Fibroblast of skin of scalp (primary cell): ENCODE data around the gene VWA8.
A peak's percentile ranks its signal among the peaks of the same experiment; 100 is the strongest.
"Not testable (repeated sequence)": the region's sequence is repeated elsewhere in the genome, so short reads cannot be mapped to it uniquely, and the experiment has no call there.

ENCODE experiments used
- DNase-seq: peaks from one replicate; pipeline ENCODE4 v3.0.0-alpha.2; 2013

The VWA8 gene

DNA sequence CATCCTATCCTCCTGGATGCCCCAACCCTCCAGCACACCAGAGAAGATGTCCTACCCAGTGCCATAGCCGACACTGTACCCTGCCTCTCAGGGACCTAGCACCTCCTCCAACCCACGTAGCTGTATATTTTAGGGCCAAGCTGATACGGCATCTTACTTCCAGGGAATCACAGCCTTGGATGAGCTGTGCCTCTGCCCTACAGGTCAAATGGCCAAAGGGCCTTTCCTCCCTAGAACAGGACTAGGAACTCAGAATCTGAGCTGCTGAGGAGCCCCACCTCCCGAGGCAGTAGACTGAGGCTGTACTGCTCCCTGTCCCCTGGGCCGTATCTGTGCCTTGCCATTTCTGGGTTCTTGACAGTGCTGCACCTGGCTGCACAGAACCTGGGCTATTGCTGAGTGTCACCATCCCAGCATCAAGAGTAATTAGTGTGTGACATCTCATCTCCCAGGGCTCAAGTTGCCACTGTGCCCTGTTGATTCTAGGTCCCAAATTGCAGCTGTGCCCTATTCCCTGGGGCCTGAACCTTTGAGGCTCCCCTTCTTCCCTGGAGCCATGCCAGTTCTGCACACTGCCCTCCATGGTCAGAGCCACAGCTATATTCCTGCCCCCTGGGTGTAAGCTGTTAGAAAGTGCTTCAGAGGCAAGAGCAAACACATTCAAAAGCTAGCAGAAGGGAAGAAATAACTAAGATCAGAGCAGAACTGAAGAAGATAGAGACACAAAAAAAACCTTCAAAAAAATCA lies 41.0 kb downstream of the VWA8 start:
- DNase-seq: no peak

DNA sequence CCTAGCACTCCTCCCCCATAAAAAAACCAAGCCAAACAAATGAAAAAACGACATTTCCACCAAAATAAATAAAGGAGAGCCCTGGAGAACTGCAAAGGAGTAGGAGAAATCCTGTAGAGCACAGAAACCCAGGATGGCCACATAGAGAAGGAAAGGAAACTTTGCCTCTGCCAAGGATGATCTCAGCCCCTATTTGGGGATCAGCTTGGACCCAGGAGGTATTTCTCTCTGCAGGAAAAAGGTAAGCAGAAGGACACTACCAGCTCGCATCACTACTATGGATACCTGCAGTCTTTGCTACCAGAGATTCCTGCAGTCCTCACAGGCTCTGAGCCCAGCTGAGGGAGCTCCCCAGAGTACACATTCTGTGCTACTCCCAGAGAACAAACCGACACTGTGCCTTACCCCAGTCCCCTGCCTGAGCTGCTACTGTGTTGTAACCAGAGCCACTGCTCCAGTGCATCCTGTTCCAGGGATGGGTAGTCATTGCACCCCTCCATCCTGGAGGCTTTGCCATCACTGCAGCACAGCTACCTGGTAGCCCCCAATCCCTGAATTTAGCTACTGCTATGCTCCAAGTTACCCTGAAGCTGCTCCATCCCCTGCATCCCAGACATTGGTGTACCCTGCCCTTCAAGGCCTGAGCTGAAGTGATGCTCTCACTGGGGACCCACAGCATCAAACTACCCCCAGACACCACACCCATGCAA lies 41.7 kb downstream of the VWA8 start:
- DNase-seq: no peak

DNA sequence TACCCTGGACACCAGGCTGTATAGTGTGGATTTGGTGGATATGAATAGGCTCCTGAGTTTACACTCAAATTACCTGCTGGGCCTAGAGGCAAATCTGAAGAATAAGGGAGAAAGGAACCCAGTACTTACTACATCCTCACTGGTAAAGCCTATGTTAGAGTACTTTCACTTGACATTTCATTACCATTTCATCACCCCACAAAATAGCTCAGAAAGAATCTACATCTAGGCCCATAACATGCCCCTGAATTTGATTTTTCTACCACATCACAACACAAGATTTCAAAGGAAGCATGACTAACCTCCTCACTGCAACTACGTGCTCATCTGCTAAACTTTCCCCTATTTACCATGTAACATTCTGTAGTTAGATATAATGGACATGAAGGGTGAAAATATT lies 43.3 kb downstream of the VWA8 start:
- peak; percentile 83 for DNase-seq

DNA sequence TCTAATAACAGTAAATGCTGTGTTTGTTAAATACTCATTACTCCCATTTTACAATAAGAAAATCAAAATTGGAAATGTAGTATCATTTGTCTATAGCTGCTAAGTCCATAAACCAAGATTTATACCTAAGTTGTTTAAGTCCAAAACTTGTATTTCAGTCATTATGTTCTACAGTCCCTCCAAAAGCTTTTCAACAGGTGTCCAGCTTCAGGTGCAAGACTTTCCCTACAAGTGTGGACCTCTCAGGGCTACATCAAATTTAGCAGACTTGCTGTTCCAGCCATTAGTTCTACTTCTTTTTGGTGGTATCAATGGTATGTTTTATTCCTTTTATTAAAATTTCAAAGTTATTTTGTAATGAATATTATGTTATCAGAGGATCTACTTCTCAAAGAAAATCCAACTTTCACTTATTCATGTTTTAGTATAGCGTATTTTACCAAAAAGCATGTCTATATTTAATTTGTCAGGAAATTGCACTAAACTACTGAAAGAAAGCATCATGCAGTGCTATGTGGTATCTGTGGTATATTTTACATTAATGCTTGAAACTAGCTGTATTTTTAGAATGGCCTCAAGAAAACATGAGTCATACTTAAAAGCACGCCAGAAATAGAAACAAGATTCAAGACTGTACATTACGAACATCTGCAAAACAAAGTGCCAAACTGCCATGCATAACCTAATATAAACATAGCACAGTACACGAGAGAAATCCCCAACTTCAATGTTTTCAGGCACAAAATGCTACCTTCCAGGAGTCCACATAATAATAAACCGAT lies 44.5 kb downstream of the VWA8 start:
- peak; percentile 91 for DNase-seq

DNA sequence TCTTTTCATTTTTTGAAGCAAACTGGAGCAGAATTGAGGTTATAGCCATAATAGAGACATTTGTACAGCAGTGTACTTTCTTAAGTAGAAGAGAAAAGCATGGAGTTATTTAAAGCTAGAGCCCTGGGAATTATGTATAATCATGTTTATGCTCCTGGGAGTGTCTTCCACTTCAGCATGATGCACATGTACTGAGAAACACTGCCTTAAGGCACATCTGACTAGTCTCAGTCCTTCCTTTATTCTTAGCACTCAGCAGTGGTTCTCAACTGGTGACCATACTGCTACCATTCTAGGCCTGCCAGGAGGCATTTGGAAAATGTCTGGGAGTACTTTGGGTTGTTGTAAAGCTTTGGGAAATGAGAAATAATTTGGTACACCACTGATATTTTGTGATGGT lies 45.8 kb downstream of the VWA8 start:
- peak; percentile 21 for DNase-seq

DNA sequence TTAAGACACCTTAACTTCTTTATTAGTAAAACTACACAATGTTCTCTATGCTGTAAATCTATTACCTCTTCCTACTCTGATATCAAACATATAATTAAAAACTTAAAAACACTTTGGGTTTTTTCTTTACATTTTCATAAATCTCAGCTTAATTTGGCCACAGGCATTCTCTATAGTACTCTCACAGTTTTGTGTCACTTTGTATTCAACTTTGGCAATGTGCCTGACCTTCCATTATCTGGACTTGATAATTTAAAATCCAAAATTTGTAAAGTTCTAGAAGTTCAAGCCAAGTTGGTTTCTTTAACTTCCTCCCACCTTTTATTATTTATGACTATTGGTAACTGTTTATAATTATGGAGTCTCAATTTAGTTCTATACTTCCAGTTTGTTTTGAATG lies 46.4 kb downstream of the VWA8 start:
- no peak for DNase-seq

DNA sequence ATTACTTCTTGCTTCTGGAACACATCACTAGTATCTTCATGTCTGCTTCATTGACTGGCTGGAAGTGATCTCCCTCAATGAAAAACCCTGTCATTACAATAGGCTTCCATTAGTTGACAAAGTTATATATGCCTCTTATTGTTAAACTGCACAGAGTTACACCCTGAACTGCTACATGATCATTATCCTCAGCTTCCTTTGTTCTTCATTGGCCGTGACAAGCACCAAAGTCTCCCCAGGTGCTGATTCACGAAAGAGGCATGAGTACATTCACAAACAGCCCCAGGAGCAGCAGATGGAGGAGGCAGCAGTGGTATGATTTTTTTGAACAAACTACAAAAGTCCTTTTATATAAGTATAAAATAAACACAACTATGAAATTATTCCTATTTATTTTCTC lies 51.4 kb downstream of the VWA8 start:
- DNase-seq: no peak

DNA sequence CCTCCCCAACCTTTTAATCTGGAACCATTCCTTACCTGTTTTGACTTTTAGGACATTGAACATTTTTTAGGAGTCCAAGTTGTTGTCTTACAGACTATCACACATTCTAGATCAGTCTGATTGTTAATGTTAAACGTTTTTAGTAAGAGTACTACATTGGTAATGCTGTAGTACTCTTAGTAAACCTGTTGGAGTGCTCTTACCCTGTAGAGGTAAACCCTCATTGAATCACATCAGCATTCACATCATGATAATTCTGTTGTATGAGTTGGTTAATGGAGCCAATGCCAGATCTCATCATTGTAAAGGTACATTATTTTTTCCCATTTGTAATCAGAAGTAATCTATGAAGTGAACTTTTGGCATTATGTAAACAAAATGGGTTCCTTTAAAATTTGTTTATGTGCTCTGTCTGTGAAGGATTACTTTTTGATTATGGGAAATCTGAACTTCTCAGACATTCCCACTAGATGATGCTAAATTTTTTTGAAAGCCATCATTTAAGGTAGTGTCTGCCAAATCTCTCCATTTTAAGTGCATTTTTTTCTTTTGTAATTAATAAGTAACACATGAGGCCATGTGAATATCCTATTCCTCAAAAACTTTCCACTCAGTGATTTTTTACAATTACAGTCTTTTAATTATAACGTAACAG lies 55.2 kb downstream of the VWA8 start:
- DNase-seq: peak; percentile 39

DNA sequence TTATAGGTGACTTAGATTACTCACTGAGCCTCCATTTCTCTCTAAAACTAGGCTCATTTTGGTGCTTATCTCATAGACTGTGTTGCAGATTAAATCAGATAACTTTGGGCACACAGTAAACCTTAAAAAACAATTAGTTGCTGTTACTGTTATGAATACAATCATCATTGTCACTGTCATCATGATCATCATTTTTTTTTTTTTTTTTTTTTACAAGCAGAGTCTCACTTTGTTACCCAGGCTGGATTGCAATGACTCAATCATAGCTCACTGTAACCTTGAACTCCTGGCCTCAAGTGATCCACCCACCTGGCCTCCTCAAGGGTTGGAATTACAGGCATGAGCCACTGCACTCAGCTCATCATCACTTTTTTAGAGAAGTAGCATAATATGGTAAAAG lies 60.0 kb downstream of the VWA8 start:
- DNase-seq: no peak

DNA sequence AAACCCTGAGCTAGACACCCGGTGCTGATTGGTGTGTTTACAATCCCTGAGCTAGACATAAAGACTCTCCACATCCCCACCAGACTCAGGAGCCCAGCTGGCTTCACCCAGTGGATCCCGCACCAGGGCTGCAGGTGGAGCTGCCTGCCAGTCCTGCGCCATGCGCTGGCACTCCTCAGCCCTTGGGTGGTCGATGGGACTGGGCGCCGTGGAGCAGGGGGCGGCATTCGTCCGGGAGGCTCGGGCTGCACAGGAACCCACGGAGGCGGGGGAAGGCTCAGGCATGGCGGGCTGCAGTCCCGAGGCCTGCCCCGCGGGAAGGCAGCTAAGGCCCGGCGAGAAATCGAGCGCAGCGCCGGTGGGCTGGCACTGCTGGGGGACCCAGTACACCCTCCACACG lies 62.5 kb downstream of the VWA8 start:
- not testable (repeated sequence) for DNase-seq

DNA sequence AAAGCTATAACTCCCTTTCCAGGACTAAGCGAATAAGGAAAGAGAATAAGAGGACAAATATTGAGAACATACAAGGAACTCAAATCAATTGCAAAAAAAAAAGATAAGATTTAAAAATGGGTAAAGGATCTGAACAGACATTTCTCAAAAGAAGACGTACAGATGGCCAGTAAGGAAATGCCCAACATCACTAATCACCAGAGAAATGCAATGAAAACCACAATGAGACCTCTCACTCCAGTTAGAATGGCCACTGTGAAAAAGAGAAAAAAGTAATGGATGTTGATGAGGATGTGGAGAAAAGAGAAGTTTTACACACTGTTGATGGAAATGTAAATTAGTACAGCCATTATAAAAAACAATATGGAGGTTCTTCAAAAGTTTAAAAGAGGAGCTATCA lies 63.8 kb downstream of the VWA8 start:
- DNase-seq: no peak

DNA sequence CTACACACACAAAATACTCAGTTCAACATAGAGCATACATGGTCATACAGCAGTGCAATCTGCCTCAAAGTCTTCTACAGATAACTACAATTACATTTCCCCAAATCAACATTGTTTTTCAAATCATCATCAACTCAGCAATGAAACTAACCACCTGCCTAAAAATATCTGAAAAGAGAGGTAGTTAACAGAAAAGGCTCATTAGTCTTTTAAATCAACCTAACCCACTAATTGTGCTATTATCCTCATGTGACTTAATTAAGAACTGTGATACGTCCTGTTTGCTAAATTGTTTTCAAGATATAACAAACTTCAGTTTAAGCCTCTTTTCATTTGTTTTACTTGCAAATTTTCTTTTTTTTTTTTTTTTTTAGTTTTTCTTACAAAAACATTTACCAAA lies 65.4 kb downstream of the VWA8 start:
- DNase-seq: no peak

DNA sequence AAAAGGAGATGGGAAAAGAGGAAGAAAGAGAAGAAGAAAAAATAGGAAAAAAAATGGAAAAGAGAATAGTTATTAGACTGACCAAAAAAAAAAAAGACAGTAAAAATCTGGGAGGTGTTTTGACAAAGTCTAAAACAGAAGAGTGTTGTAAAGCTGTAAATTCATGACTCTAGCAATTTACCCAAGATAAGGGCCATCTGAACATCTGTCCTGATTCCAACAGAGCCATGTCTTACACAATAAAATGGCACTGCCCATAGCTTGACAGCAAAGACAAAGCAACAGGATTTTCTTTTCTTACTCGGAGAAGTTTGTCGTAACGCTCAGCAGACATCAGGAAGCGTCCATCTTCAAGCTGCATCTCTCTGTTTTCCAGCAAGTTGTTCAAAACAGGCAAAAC lies 69.8 kb downstream of the VWA8 start:
- no peak for DNase-seq

DNA sequence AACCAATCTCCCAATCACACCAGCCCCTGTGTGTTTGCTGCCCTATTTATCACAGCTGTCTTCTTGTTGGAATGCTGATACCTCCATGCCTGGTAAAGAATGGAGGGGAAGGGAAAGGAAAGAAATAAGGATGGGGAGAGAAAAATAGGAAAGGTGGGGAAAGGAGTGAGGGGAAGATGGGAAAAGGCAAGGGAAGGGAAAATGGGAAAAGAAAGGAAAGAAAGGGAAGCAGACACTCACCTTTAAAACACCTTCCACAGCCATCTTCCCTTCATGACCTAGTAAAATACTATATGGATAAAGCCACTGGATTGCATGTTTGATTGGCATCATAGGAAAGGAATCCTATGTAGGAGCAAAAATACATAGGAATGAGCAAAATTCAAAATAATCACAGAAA lies 77.8 kb downstream of the VWA8 start:
- DNase-seq: no peak

DNA sequence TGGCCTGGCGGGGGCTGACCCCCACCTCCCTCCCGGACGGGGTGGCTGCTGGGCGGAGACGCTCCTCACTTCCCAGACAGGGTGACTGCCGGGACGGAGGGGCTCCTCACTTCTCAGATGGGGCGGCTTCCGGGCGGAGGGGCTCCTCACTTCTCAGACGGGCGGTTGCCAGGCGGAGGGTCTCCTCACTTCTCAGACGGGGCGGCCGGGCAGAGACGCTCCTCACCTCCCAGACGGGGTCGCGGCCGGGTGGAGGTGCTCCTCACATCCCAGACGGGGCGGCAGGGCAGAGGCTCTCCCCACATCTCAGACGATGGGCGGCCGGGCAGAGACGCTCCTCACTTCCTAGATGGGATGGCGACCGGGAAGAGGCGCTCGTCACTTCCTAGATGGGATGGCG lies 79.0 kb downstream of the VWA8 start:
- DNase-seq: not testable (repeated sequence)

DNA sequence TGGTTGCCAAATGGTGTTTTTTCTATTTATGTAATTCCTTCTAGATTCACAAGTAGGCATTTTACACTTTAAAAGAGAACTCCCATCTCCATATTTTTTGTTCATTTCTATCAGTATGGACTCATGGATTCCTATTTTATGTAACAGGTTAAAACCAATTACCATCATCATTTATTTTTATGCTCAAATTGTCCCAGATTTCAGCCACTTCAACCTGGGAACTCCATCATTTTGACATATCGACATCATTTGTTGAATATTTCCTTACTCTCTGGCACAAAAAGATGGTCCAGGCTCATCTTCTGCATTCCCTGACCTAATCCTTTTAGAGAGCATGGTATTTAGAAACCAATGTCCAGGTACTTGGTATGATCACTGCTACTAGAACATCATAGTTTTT lies 79.9 kb downstream of the VWA8 start:
- no peak for DNase-seq

DNA sequence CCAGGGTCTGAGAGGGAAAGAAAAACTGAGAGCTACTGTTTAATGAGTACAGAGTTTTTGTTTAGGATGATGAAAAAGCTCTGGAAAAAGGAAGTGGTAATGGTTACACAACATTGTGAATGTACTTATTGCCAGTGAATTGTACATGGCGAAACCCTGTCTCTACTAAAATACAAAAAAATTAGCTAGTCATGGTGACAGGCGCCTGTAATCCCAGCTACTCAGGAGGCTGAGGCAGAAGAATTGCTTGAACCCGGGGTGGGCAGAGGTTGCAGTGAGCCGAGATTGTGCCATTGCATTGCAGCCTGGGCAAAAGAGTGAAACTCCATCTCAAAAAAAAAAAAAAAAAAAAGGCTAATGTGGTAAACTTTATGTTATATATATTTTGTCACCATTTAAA lies 96.3 kb downstream of the VWA8 start:
- DNase-seq: no peak

DNA sequence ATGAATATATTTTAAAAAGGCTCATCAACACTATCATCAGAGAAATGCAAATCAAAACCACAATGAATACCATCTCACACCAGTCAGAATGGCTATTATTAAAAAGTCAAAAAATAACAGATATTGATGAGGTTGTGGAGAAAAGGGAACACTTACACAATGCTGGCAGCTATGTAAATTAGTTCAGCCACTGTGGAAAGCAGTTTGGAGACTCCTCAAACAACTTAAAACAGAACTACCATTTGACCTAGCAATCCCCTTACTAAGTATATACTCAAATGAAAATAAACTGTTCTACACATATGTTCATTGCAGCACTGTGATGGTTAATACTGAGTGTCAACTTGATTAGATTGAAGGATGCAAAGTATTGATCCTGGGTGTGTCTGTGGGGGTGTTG lies 98.2 kb downstream of the VWA8 start:
- not testable (repeated sequence) for DNase-seq

DNA sequence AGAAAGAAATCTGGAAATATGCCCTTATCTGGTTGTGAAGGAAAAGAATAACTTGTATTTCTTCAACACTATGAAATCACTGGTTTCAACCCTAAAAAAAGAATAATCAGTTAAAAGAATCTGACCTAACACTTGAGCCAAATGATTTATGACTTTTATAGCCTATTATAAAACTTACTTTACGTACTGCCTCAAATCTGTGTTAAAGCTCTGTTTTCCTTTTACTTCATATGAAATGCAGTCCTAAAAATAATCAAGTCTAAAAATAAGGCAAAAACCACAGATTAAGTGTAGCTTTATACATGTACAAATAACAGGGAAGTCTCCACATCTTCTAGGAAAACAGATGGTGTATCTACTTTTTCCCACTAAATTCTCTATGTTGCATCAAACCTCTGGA lies 101.3 kb downstream of the VWA8 start:
- DNase-seq: no peak

DNA sequence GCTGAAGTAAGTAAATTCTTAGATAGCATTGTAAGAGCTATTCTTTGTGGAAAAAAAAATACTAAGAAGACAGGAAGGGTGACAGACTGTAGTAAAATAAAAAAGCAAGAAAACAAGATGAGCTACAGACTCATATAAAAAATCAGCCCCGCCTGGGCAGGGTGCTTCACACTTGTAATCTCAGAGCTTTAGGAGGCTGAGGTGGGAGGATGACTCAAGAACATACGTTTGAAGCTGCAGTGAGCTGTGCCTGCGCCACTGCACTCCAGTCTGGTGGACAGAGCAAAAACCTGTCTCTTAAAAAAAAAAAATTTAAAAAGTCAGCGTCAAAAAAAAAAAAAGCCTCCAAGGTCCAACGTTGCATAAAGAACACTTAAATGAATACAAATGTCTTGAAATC lies 102.1 kb downstream of the VWA8 start:
- DNase-seq: no peak

DNA sequence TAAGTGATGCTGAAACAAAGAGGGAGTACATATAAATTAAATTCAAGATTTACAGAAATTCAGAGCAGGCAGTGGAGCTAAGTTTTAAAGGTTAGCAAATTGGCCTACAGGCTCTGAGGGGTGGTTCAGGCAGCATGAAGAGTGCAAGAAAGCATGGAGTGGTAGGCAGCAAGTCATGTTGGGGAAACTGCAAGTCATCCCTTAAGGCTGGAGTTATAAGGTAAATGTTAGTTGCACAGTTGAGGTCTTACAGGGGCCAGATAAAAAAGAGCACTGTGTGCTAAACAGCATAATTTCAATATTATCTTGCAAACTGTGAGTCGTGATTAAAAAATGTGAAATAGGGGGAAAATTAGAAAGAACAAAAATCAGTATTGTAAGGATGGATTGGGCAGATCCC lies 106.2 kb downstream of the VWA8 start:
- no peak for DNase-seq

DNA sequence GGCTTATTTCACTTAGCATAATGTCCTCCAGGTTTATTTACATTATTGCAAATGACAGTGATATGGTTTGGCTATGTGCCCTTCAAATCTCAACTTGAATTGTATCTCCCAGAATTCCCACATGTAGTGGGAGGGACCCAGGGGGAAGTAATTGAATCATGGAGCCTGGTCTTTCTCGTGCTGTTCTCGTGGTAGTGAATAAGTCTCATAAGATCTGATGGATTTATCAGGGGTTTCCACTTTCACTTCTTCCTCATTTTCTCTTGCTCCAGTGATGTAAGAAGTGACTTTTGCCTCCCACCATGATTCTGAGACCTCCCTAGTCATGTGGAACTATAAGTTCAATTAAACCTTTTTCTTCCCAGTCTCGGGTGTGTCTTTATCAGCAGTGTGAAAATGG lies 109.6 kb downstream of the VWA8 start:
- DNase-seq: no peak
